ENCODE data around the gene ASPHD1.
"Not testable (repeated sequence)": the region's sequence is repeated elsewhere in the genome, so short reads cannot be mapped to it uniquely, and the experiment has no call there.

ASPHD1 gene

GRCh38 chr16:29907973-29908372, 7.7 kb downstream of the ASPHD1 start:
- DNase-seq (ENCODE audit: low spot score): no peak

DNA sequence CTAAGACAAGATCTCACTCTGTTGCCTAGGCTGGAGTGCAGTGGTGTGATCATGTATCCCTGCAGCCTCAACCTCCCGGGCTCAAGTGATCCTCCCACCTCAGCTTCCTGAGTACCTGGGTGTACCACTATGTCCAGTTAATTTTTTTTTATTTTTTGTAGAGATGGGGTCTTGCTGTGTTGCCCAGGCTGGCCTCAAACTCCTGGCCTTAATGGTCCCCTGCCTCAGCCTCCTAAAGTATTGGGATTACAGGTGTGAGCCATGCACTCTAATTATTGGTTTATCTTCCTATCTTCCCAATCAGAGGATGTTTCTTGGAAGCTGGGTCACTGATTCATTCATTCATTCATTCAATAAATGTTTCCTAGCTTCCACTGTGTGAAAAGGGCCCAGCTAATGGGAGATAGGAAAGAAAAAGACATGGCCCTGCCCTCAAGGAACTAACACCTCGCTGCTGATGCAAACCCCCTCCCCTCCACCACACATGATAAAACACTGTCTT, 8.5 kb downstream of the ASPHD1 start:
- DNase-seq (ENCODE audit: low spot score): no peak

DNA sequence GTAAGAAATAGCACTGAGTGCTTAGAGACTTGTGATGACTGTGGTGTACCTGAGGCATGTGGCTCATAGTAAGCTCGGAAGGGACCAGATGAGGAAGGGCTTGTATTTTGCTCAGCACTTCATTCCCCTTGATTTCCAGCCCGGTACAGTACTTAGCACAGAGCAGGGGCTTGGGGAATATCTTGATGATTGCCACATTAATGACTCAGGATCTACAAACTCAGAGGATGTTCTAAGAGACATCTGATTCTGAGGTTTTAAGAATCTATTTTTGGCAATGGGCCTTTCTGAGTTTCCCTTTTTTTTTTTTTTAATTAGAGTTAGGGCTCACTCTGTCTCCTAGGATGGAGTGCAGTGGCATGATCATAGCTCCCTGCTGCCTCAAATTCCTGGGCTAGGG, 9.1 kb downstream of the ASPHD1 start:
- DNase-seq (ENCODE audit: low spot score): no peak

DNA sequence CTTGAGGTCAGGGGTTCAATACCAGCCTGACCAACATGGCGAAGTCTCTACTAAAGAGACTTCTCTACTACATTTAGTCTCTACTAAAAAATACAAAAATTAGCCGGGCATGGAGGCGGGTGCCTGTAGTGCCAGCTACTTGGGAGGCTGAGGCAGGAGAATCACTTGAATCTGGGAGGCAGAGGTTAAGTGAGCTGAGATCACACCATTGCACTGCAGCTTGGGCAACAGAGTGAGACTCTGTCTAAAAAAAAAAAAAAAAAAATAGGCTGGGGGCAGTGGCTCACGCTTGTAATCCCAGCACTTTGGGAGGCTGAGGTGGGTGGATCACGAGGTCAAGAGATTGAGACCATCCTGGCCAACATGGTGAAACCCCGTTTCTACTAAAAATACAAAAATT, 9.6 kb downstream of the ASPHD1 start:
- DNase-seq (ENCODE audit: low spot score): not testable (repeated sequence)

- no peak for DNase-seq (ENCODE audit: low spot score)
These were observed 10.8 kb downstream of the ASPHD1 start for GRCh38 chr16:29910819-29911675.

GRCh38 chr16:29911676-29912010, 11.4 kb downstream of the ASPHD1 start:
- no peak for DNase-seq (ENCODE audit: low spot score)

DNA sequence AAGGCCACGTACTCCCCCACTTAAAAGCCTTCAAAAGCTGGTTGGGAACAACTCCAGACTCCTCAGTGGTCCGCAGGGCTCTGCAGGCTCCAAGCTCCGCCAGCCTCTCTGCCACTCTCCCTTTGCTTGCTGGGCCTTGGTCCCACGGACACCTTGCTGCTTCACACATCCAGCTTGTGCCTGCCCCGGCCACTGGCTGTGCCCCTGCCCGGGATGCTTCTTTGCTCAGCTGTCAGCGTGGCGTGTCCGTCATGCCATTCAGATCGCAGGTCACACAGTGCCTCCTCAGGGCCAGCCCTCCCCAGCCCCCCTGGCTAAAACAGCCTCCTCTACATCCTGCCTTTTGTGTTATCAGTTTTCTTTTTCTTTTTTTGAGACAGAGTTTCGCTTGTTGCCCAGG, 11.8 kb downstream of the ASPHD1 start:
- no peak for DNase-seq (ENCODE audit: low spot score)

GRCh38 chr16:29913514-29913913, 13.2 kb downstream of the ASPHD1 start:
- no peak for DNase-seq (ENCODE audit: low spot score)

- DNase-seq (ENCODE audit: low spot score): no peak
These were observed 15.4 kb downstream of the ASPHD1 start for GRCh38 chr16:29915590-29916247.

DNA sequence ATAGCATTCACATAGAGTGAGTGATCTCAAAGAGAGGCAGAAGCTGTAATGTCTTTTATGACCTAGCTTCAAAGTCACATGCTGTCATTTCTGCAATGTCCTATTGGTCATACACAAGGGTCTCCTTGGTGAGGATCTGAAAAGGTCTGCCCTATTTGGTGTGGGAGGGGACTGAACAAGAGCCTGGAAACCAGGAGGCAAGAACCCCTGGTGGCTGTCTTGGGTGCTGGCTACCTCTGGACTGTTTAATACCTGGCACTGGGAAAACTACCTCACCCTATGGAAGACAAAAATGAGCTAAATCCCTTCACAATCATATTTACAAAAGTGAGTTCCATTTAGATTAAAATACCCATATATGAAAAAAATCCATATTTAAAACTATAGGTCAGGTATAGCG, 16.7 kb downstream of the ASPHD1 start:
- DNase-seq (ENCODE audit: low spot score): no peak

GRCh38 chr16:29920288-29921033, 20.2 kb downstream of the ASPHD1 start:
- peak; percentile 76 for DNase-seq (ENCODE audit: low spot score)

DNA sequence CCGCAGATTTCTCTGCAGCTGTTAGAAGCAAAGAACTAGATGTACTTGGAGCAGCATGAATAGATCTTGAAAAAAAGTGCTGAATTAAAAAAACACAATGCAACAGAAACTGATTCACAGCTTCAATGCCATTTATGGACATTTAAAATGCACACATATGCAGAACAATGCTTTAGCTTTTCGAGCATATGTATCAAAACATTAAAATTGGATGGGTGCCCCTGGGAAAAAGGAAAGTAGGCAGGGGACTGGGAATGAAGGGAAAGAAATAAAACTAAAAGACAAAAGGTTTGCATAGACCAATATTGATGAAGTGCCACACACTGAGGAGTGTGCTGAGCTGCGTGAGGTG, 20.7 kb downstream of the ASPHD1 start:
- no peak for DNase-seq (ENCODE audit: low spot score)

GRCh38 chr16:29922326-29922725, 22.0 kb downstream of the ASPHD1 start:
- no peak for DNase-seq (ENCODE audit: low spot score)

DNA sequence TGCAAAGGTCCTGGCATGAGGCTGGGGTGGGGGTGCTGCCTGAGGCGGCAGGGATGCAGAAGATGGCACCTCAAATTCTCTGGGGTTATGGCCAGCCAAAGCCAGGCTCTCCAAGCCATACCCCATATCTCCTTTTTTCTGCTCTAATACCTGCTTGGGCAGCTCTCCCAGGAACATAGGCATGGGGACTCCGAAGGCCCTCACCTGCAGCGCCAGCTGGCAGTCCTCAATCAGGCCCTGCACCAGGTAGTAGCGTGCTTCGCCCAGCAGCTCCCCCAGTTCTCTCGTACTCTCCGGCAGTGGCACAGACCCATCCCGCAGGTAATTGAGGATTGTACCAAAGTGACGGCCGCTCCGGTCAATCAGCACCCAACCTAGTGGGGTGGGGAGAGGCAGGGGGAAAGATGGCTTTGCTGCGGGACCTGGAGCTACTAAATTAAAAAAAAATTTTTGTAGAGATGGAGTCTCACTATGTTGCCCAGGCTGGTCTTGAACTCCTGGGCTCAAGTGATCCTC, 22.8 kb downstream of the ASPHD1 start:
- no peak for DNase-seq (ENCODE audit: low spot score)

- peak; percentile 25 for DNase-seq (ENCODE audit: low spot score)
These were observed 24.9 kb downstream of the ASPHD1 start for GRCh38 chr16:29925105-29925756.

- peak; percentile 85 for DNase-seq (ENCODE audit: low spot score)
These were observed 25.8 kb downstream of the ASPHD1 start, which contains the start of gene KCTD13 for GRCh38 chr16:29925781-29926710. KCTD13 (minus strand) TSS chr16:29926226; CDS start chr16:29926033, 193 bp downstream.

DNA sequence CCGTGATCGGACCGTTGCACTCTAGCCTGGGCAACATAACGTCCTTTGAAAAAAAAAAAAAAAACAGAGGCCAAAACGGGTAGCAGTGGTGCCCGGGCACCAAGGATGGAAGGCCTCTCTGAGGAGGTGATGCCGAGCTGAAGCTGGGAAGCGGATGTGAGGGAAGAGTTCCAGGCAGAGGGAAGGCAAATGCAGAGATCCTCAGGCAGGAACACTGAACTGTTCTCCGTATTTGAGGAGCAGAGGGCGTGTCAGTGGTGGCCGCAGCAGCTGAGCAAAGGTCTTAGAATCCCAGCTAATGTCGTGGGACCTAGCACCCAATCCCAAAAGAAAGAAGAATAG, 26.4 kb downstream of the ASPHD1 start:
- peak; percentile 37 for DNase-seq (ENCODE audit: low spot score)

GRCh38 chr16:29927070-29927905, 27.0 kb downstream of the ASPHD1 start:
- peak; percentile 18 for DNase-seq (ENCODE audit: low spot score)

- DNase-seq (ENCODE audit: low spot score): not testable (repeated sequence)
These were observed 31.5 kb downstream of the ASPHD1 start for GRCh38 chr16:29931750-29932149.

- no peak for DNase-seq (ENCODE audit: low spot score)
These were observed 40.4 kb downstream of the ASPHD1 start for GRCh38 chr16:29940656-29941055.

Measured in pons (tissue), 1 donor.